NCI-H1694 treated with DMSO at 0.1 percent for 48 hours (cell line): ENCODE measurements around the gene DTD1.

Source experiments
- DNase-seq: peaks from one replicate; lab custom pipeline; 2025; lab: John Stamatoyannopoulos, UW

Gene DTD1

DNA sequence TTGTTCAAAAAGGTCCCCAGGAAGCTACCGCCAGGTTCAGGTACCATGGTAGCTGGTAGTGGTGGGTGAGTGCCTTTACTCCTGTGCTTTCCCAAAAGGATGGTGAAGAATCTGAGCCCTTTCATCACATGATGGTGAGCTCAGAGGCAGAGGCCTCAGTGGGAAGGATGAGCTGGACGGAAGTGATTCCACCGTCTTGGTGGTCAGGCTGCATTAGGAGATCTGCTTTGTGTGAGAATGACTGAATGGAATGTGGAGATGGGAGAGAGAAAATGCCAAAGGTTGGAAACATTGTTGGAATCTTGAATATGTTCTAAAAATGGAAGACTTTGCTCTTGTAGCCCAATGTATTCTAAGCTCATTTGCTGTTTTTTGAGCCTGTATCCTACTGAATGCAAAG is 117.6 kb downstream of the DTD1 start:
- no peak for DNase-seq

DNA sequence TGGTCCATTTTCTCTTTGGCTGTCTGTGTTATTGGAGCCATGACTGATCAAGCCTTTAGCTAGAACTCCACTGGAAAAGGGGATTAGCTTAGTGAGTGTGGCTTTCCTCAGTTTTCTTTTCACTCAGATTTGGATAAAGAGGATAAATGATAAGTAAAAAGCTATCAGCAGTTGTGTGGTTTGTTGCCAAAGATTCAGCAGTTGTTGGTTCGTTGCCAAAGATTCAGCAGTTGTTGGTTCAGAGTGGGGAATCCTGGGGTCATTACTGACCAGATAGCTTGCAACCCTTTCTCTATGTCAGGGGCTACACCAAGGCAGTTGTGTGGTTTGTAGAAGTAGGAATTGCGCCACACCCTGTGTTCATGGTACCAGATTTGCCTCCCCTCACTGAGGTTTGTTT is 118.1 kb downstream of the DTD1 start:
- DNase-seq = no peak

DNA sequence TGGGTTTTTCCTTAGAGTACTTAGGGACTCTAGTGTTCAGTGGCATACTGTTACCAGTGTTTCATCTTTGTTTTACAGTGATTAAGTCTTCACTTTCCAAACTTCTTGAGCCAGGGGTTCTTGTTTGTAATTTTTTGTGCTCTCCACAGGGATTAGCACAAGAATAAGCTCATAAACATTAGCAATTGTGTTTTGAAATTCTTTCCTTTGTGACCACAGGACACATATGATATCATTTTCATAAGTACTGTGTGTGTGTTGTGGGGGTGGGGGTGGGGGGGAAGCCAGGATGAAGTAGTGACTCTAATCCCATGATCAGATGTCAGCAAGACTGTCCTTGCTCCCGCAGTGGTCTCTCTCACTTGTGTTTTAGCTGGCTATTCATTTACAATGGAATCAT is 124.3 kb downstream of the DTD1 start:
- DNase-seq = no peak

DNA sequence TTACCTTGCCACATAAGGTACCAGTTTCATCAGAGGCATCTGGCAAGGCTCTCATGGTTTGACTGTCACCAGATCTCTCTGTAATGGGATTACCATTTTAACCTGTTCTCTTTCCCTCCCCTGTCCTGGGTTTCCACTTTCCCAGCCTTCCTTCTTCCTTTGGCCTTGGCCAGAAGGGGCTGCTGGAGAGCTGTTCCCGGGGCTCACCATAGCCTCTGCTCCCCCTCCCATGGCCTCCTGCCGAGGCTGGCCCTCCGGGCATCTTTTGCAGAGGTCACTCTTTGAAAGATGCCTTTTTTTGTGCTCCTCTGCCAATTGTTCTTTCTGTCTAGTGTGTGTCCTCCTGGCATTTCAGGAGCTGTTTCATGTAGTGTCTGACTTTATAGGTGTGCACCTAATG is 125.0 kb downstream of the DTD1 start:
- DNase-seq = no peak

DNA sequence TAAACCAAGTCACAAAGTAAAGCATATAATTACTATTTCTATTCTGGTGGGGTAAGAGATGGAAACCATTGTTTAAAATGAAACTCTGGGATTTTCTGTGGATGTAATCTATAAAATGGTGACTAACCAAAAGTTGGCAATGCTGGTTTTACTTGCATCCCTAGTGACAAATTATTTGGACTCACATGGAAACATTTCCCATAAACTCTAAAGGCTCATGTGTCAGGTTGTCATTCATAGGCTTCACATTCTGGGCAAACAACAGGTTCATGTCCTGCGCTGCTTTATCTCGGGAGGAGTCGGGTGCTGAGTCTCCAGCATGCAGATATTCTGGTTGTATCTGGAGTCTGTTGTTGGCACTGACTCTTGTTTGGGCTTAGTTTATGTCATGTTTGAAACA is 127.7 kb downstream of the DTD1 start:
- DNase-seq = no peak

DNA sequence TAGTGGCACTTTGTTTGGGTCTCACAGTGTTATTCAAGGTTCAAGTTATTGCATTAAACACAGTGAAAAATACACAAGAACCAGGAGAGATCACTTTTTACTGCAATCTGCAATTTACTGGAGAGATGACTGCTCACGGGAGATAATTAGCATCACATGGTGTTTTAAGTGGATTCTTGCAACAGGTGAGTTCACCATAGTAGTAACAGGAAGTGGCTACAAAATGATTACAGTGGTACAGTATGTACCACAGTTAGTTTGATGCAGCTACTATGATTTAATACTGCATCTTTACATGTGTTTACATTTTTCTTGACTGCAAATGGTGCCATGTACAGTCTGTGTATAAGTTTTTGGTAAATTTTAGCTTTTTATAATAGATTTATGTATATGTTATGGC is 129.2 kb downstream of the DTD1 start:
- no peak for DNase-seq

DNA sequence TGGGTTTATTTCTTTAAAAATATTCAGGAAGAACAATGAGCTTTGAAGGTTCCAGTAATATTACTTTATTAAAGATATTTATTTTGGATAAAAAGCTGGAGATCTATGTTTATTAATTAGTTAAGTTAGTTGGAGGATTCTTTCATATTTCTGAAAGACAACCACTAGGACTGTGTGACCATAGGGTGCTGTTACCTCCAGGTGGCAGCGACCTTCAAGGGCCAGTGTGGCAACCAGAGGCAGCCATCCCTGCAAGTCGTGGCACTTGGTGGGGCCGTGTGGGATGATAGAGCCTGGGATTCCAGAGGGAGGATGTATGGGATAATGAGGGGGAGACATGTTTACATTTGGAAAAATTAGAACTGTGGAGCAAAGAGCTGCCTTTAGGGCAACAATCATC is 130.3 kb downstream of the DTD1 start:
- no peak for DNase-seq

DNA sequence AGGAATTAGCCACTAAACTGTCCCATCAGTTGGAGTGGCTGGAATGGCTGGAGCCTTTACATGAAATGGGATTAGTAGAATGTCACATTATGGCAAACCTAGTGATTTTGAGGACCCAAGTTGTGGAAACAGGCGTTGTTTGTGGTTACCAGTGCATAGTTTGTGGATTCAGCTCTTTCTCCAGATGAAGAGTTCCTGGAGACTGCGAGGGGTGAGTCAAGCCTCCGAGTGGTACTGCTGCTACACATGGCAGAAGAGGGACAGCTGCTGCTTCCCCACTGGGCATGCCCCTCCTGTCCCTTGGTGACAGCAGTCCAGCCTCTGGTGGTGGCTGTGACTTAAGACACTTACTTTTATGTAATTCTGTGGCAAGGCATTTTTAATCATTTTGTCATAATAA is 131.6 kb downstream of the DTD1 start:
- DNase-seq = no peak

DNA sequence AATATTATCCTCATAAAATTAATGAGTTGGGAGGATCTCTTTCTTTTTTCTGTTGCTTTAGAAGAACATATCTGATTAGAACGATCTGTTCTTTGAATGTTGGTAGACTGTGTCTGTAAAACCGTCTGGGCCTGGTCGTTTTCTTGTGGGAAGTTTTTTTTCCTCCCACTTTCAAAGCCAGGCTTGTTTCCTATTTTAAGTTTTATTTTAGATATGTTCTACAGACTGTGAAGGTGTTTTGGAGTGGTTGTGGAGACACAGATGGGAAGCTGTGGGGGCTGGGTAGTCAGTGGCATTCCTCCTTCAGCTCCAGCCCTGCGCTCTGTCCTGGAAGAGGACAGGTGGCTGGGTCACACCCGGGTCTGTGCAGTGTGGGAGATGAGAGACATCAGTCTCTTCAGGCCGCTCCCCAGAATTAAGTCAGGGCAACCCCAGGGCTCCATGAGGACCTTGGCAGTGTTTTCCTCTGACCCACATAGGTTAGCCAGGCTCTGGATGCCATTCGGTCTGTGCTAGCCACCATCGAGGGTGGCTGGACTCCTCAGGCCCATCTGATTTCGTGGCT is 133.8 kb downstream of the DTD1 start:
- no peak for DNase-seq

DNA sequence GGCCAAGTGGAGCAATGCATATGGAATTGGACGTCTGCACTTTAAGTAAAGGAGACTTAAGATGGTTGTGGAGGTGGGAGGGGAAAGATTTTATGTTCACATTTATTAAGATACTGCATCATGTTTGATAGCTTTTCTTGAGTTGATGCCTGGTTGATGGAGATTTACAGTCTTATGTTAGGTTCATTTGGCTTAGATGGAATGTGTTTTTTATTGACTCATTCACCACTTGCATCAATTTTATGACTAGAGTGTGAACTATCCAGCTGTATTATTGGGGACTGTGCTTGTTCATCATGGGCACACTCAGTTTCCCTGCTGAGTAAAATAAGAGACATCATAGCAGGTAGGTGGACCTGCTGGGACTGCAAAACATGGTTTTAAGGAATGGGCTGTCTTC is 134.5 kb downstream of the DTD1 start:
- no peak for DNase-seq

DNA sequence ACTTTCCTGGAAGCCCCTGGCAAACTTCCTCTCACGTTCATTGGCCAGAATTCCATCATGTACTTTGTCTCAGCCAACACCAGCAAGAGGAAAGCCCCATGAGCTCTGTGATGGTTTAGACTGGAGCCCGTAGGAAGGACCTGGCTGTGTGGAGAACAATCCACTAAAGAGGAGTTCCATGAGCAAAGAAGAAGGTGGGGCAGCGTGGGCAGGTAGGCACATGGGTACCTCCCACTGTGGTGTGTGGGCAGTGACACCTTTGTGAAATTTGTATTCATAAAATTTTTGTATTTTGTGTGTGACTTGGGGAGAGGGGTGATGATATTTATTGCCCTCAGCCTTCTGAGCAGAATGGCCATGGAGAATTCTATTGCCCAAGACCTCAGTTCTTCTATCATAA is 136.2 kb downstream of the DTD1 start:
- no peak for DNase-seq

DNA sequence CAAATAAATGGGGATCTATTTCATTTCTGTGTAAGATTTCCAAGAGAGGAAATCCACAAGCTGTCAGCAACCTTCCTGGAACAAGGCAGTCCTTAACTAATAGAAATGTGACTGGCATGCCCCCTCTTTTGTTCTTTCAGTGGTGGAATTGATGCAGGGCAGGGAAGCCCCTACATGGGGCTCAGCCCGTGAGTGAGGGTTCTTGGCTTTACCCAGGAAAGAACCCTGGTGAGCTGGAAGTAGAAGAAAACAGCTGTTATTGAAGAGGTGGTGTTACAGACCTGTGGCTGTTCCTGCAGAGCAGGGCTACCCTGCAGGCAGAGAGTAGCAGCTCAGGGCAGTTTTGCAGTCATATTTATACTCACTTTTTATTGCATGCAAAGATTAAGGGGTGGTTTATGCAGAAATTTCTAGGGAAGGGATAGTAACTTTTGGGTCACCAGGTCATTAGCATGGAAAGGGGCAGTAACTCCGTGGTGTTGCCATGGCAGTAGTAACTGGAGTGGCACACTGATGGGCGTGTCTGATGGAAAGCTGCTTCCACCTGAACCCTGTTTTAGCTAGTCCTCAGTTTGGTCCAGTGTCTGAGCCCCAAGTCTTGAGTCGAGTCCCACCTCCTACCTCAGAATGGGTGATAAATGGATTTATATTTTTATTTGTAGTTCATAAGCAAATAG is 137.1 kb downstream of the DTD1 start:
- DNase-seq = no peak

DNA sequence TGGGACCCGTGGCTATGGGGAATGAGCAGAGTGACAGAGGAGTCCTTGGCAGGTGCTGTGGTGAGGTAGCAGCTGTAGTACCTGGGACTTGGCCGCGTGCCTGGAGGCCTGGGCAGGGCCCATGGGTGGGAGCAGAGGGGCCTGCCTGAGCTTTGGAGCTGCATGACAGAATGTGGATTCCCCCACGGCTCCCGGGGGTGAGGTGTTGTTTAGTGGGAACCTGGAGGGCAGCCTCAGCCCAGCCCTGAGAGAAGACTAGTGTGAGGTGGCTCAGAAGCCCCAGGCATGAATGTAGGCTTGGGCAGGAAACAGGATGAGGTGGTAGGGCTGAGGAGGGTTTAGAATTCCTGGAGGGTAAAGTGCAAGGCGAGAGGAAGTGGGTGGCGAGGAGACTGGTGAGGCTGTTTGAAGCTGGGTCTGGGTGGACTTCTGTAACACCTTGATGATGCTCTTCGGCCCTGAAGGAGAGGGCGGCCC is 139.2 kb downstream of the DTD1 start:
- DNase-seq = no peak

DNA sequence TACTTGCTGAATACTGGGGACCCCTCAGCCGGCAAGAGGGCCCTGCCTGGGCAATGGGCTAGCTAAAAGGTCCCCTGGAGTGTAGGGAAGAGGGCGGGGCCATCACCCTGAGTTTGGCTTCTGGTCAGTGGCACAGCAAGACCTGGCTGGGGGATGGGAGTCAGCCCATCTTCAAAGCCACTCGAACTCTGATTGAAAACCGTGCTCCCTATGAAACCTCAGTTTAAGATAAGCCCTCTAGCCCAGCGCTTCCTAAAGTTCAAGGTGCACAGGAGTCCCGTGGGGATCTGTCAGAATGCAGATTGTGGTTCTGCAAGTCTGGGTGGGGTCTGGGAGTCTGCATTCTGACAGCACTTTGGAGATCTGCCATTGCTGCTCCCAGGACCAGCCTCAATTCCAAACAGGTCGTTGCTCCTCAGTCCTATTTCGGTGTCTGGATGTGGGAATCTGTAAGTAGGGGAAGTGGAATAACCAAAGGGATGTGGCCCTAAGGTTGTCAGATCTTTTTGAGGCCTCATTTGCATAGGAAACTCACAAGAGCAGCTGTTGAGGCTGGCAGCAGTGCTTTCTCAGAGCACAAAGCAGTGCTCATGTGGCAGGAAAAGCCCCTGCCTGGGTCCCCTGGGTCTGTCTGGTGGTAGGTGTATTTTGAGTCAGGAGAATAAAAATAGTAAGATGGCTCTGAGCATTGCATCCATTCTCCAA is 140.5 kb downstream of the DTD1 start:
- peak; percentile 35 for DNase-seq

DNA sequence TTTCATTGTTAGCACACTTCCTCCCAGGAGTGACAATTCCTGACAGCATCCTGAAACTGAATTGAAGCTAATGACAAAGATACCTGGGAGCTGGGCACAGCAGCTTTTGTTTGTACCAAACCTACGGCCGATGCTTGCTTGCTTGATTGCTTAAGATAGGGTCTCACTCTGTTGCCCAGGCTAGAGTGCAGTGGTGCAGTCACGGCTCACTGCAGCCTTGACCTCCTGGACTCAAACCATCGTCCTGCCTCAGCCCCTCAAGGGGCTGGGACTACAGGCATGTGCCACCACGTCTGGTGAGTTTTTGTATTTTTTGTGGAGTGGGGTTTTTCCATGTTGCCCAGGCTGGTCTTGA is 141.0 kb downstream of the DTD1 start:
- DNase-seq = no peak

DNA sequence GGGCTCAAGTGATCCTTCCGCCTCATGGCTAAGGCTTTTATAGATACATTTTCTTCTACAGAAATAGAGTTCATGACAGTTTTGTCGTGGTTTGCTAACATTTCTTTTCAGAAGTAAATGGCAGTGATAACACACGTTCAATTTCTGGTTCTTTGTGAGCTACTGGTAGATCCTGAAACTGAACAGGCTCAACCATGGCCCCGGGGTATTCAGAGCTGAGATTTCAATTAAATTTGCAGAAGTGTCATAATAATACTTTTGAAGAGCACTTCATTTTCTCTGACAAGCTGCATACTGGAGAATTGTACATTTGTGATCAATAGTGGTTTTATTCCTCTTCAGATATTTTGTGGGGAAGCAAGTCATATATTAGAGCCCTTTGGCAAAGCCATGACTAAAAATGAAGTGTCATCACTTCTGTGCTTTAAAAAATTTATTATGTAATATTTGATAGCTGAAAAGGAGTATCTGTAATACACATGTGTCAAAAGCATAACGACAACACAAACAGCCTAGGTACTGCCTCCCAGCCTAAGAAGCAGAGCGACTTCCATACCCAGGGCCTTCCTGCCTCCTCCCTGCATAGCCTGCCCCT is 141.5 kb downstream of the DTD1 start:
- no peak for DNase-seq

DNA sequence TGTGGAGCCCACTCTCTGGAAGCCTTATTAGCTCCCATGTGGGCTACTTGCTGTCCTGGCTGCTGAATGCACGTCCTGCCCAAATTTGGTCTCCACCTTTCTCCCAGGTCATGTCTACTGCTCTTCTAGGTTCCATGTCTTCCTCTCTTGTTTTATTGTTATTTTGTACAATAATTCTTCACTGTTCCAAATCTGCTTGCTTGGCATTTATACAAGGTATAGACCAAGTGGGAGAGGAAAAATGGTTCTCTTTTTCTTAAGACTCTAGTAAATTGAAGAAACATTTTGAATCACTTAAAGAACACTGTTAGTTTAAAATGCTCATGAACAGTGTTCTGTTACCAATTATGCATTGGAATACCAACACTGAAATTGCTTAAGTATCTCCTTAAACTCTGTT is 144.1 kb downstream of the DTD1 start:
- DNase-seq = no peak

DNA sequence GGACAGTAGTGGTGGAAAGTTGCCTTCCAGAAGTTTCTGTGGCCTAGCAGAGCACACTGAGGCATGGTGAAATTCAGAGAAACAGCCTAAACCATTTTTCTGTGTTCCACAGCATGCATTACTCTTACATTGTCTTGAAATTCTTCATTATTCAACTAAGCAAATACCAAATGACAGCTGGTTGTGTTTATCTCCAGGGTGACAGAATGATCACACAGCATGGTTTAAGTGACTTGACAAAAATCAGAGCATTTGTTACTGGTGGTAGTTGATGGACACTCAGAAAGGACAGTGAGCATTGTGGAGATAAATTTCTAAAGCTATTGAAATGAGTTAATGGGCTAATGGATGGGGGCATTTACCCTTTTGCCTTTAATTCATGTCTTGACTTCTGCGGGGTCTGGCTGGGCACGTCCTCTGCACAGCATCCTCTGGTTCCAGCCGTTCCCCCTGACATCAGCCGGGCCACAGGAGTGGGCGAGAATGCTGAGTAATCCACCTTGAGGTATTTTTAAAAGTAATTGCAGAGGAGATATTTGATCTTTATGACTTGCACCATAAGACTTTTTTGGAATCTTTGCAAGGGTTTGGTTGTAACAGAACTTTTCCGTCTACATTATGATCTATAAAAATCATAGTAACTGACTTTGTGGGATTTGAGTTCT is 146.8 kb downstream of the DTD1 start:
- DNase-seq = no peak

DNA sequence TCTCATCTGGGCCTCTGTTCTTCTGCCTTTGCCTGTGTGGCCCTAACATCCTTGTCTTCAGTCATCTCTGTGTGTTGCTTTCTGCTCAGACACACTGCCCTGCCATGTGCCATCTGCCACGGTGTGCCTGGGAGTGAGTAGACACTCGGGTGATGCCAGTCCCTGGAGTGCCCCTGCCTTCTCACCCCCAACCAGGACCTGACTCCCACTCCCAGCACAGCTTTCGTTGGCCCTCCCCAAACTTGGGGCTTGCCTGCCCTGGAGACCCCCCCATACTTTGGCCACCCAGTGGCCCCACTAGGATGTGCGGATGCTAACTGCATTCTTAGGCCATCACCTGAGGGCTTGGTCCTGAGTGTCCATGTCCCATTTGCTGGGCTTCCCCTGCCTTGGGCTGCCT is 149.3 kb downstream of the DTD1 start:
- DNase-seq = no peak

DNA sequence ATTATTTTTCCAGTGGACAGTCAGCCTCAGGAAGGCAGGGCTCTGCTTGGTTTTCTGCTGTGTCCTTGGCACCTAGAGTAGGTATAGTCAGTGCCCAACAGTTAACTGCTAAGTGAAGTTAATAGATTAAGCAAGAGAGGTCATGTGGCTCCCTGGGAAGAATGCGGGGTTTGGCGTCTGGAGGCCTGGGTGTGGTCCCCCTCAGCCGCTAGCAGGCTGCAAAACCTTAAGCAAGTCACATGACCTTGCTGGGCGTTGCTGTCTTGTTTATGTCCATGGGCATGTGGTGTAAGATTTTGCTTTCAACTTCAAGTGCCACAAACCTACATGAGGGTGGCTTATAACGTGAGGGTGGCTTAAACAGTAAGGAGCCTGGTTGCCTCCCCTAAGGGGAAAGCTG is 150.2 kb downstream of the DTD1 start:
- DNase-seq = no peak

DNA sequence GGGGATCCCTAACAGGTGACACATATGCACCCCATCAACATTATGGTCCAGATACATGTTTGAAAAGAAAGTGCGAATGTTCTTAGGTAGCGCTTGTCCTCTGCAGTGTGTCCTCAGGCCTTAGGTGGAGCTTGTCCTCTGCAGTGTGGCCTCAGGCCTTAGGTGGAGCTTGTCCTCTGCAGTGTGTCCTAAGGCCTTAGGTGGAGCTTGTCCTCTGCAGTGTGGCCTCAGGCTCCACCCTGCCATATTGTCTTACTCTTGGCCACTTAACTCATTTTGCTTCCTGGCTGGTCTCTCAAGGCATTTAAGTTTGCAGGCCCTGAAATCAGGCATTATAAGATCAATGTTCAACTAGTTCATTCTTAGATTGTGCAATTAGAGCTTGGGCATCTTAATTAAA is 151.0 kb downstream of the DTD1 start:
- DNase-seq = no peak

DNA sequence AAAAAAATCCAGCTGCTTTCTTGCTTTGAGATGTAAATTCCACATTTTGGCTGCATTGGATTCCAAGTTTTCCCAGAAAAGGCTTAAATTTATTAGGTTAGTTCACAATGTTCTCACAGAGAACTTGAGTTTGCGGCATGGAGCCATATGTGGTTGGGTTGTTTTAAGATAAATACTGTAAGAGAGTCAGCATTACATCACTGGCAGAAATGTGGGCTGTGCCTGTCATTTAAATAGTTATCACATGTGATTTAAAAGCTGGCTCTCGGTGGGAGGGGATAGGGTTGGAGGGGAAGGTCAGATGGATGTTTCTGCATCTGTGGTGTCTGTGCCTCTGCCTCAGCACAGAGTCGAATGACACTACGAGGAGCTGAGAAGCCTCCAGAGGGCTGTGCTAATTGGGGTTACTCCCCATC is 151.9 kb downstream of the DTD1 start:
- peak; percentile 3 for DNase-seq

DNA sequence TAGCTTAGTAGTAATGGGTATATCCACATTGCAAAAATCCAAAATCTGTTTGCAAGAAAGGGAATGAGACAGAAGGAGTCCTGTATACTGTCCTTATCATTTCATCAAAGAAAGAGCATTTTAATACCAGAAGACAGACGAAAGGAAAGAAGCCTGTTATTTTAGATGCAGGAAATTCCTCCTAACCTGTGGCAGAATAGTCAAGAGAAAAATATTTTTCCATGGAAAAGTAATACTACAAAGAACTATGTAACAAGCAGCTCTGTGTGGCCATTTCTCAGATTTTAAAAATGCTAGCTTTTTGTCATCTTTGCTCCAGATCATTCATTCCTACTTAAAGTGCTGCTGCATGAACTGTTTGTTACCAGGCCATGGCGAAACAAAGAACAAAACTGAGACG is 152.9 kb downstream of the DTD1 start:
- DNase-seq = no peak
